ENCODE measurements around the gene C4orf50. TPM values are rescaled to one million over a fixed set of nuclear protein-coding genes. Genes with fewer than 3 reads are reported as not detected.

C4orf50 gene
- total RNA-seq, 3 donors from 2014 or later = 0.03 to 0.11 (median 0.08) TPM

DNA sequence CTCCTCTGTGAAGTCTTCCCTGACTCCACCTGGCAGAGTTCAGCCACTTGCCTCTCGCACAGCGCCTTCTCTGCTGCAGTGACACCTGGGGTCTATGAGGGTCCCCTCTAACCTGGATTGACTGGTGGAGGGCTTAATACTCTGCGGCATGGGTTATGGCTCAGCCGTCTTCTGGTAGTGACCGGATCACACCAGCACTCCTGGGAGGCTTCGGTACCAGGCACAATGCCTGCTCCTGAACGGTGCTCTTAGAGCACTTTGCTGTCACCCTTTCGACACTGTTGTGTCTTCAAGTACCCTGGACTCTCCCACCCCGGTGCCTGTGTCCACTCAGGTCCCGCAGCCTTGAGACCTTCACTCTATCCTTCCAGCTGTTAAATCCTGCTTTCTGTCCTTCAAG, 50.0 kb downstream of the C4orf50 start:
- ATAC-seq (no peak), DNase-seq (no peak)
- Mint-ChIP-seq H3K4me1 (ENCODE audit: low read depth) (no peaks in the 10 kb centered on the region), H3K9me3 (no peaks in the 10 kb centered on the region), H3K4me3 (no peak overlapping the region), H3K36me3 (ENCODE audit: insufficient read depth) (no peaks in the 10 kb centered on the region), H3K27me3 (ENCODE audit: low read depth) (peaks cover 12% of the 10 kb centered on the region)

GRCh38 chr4:5967783-5968182, 50.4 kb downstream of the C4orf50 start:
- H3K27me3 Mint-ChIP-seq (ENCODE audit: low read depth) = peaks cover 10% of the 10 kb centered on the region
- no peaks in the 10 kb centered on the region for H3K4me1 Mint-ChIP-seq (ENCODE audit: low read depth)
- H3K36me3 Mint-ChIP-seq (ENCODE audit: insufficient read depth) = no peaks in the 10 kb centered on the region
- H3K9me3 Mint-ChIP-seq = no peaks in the 10 kb centered on the region
- ATAC-seq (no peak), DNase-seq (no peak)
- H3K4me3 Mint-ChIP-seq = no peak overlapping the region

GRCh38 chr4:5965225-5965624, 53.0 kb downstream of the C4orf50 start:
- H3K36me3 Mint-ChIP-seq (ENCODE audit: insufficient read depth) = no peaks in the 10 kb centered on the region
- DNase-seq (no peak), ATAC-seq (no peak)
- no peak overlapping the region for H3K4me3 Mint-ChIP-seq
- H3K9me3 Mint-ChIP-seq = no peaks in the 10 kb centered on the region
- peaks cover under 1% of the 10 kb centered on the region for H3K27me3 Mint-ChIP-seq (ENCODE audit: low read depth)
- no peaks in the 10 kb centered on the region for H3K4me1 Mint-ChIP-seq (ENCODE audit: low read depth)

GRCh38 chr4:5964030-5964429, 54.2 kb downstream of the C4orf50 start:
- no peak for DNase-seq
- no peaks in the 10 kb centered on the region for H3K9me3 Mint-ChIP-seq
- no peaks in the 10 kb centered on the region for H3K4me1 Mint-ChIP-seq (ENCODE audit: low read depth)
- H3K27me3 Mint-ChIP-seq (ENCODE audit: low read depth) = peaks cover 2% of the 10 kb centered on the region
- ATAC-seq = no peak
- H3K36me3 Mint-ChIP-seq (ENCODE audit: insufficient read depth) = no peaks in the 10 kb centered on the region
- H3K4me3 Mint-ChIP-seq = no peak overlapping the region

- H3K36me3 Mint-ChIP-seq (ENCODE audit: insufficient read depth) = no peaks in the 10 kb centered on the region
- ATAC-seq (no peak), DNase-seq (no peak)
- H3K9me3 Mint-ChIP-seq = no peaks in the 10 kb centered on the region
- no peak overlapping the region for H3K4me3 Mint-ChIP-seq
- no peaks in the 10 kb centered on the region for H3K4me1 Mint-ChIP-seq (ENCODE audit: low read depth)
- H3K27me3 Mint-ChIP-seq (ENCODE audit: low read depth) = peaks cover 2% of the 10 kb centered on the region
Measured at GRCh38 chr4:5963611-5964010, 54.6 kb downstream of the C4orf50 start.

GRCh38 chr4:5962416-5962815, 55.8 kb downstream of the C4orf50 start:
- Mint-ChIP-seq H3K36me3 (ENCODE audit: insufficient read depth) (no peaks in the 10 kb centered on the region), H3K27me3 (ENCODE audit: low read depth) (peaks cover 2% of the 10 kb centered on the region), H3K9me3 (no peaks in the 10 kb centered on the region), H3K4me3 (no peak overlapping the region), H3K4me1 (ENCODE audit: low read depth) (no peaks in the 10 kb centered on the region)
- no peak for ATAC-seq
- DNase-seq = no peak

- H3K4me3 Mint-ChIP-seq = no peak overlapping the region
- no peaks in the 10 kb centered on the region for H3K9me3 Mint-ChIP-seq
- ATAC-seq (no peak), DNase-seq (no peak)
- H3K27me3 Mint-ChIP-seq (ENCODE audit: low read depth) = peaks cover 2% of the 10 kb centered on the region
- H3K36me3 Mint-ChIP-seq (ENCODE audit: insufficient read depth) = no peaks in the 10 kb centered on the region
- no peaks in the 10 kb centered on the region for H3K4me1 Mint-ChIP-seq (ENCODE audit: low read depth)
Measured at GRCh38 chr4:5960252-5960880, 57.9 kb downstream of the C4orf50 start.

DNA sequence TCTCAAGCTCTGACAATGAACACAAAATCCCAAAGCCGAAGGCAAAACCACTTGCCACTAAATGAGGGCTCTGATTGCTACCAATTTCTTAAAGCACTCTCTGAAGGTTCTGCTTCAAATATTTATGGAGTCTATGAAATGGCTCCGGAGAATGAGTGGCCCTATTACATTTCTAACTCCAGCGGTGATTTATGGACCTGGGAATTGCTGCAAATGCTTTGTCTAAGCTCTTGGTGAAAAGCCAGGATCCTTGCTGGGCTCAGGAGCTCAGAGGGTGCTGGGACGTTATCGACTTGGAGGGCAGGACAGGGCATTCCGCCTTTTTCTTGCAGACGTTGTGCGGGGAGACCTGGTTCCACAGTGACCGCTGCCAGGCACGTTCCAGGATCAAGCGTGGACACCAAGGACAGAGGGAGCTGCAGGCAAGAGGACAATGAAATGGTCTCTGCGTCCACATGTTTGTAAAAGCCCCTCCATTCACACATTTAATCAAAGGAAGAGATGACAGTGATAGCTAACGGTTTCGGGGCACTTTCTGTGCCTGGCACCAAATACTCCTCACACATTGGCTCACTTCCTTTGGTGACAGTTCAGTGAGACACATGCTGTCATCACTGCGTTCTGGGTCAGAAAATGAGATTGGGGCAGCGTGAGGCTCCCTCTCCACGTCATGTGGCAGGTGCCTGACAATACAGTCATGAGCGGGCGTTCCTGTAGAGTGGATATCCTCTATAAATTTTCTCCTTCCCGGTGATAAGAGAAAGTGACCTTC, 58.8 kb downstream of the C4orf50 start:
- no peak for DNase-seq
- H3K27me3 Mint-ChIP-seq (ENCODE audit: low read depth) = peaks cover 2% of the 10 kb centered on the region

GRCh38 chr4:5958199-5958735, 60.0 kb downstream of the C4orf50 start:
- Mint-ChIP-seq H3K9me3 (no peaks in the 10 kb centered on the region), H3K36me3 (ENCODE audit: insufficient read depth) (no peaks in the 10 kb centered on the region)
- no peak for ATAC-seq

More for the DNA sequence above, 58.8 kb downstream of the C4orf50 start:
- Mint-ChIP-seq H3K4me3 (no peak overlapping the region), H3K9me3 (no peaks in the 10 kb centered on the region), H3K36me3 (ENCODE audit: insufficient read depth) (no peaks in the 10 kb centered on the region), H3K4me1 (ENCODE audit: low read depth) (no peaks in the 10 kb centered on the region)
- ATAC-seq = no peak

GRCh38 chr4:5957076-5957475, 61.2 kb downstream of the C4orf50 start:
- ATAC-seq (no peak), DNase-seq (no peak)
- no peaks in the 10 kb centered on the region for H3K4me1 Mint-ChIP-seq (ENCODE audit: low read depth)
- peaks cover 2% of the 10 kb centered on the region for H3K27me3 Mint-ChIP-seq (ENCODE audit: low read depth)
- no peaks in the 10 kb centered on the region for H3K36me3 Mint-ChIP-seq (ENCODE audit: insufficient read depth)
- H3K4me3 Mint-ChIP-seq = no peak overlapping the region
- H3K9me3 Mint-ChIP-seq = no peaks in the 10 kb centered on the region

More at GRCh38 chr4:5958199-5958735, 60.0 kb downstream of the C4orf50 start:
- Mint-ChIP-seq H3K27me3 (ENCODE audit: low read depth) (peaks cover 2% of the 10 kb centered on the region), H3K4me1 (ENCODE audit: low read depth) (no peaks in the 10 kb centered on the region), H3K4me3 (no peak overlapping the region)
- no peak for DNase-seq

DNA sequence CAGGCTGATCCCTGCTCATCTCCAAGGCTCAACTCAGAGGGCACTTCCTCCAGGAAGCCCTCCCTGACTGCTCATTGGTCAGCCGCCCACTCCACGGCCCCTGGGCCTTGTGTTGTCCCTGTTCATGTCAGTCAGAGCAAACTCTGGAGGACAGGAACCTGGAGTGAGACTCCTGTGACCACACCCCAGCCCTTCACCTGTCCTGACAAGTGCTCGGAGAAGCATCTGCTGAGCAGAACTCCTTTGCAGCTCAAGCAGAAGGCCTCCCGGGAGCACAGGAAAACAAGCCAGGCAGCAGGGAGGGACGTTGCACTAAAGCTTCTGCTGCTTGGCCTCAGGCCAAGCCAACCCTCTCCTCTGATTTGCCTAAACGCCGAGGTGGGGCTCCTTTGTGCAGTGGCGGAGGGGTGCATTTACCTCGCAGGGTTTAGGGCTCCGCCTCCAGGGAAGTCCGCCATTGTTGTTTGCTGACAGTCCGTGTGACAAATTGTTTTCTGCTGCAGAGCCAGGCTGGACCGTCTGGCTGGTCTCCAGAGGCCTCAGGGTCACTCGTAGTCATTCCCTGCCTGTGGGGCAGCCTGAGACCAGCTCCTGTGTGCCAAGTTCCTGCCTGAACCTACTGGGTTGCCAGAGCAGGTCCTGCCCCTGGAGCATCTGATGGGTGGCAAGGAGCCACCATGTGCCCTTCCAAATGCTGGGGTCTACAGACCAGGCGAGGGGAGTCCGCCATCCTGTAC, 61.8 kb downstream of the C4orf50 start:
- peaks cover 2% of the 10 kb centered on the region for H3K27me3 Mint-ChIP-seq (ENCODE audit: low read depth)

DNA sequence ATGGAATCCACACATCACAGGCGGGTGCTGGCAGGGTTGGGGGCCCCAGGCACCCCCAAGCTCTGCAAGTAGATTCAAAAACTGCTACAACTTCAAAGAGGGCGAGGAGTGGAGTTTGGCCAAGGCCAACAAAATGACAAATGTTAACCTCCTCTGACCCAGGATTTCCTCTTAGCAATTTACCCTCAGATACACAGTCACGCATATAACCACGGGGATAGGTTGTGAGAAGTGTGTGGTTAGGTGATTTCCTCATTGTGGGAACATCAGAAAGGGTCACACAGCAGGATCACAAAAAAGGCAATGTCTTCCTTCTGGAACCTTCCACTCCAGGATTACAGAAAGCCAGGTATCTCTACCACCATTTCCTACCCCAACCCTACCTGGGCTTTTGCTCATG, 62.4 kb downstream of the C4orf50 start:
- no peak overlapping the region for H3K4me3 Mint-ChIP-seq
- no peaks in the 10 kb centered on the region for H3K4me1 Mint-ChIP-seq (ENCODE audit: low read depth)
- ATAC-seq (no peak), DNase-seq (no peak)
- no peaks in the 10 kb centered on the region for H3K36me3 Mint-ChIP-seq (ENCODE audit: insufficient read depth)
- H3K9me3 Mint-ChIP-seq = no peaks in the 10 kb centered on the region
- H3K27me3 Mint-ChIP-seq (ENCODE audit: low read depth) = peaks cover 2% of the 10 kb centered on the region

More for the DNA sequence above, 61.8 kb downstream of the C4orf50 start:
- H3K9me3 Mint-ChIP-seq = no peaks in the 10 kb centered on the region
- no peaks in the 10 kb centered on the region for H3K36me3 Mint-ChIP-seq (ENCODE audit: insufficient read depth)
- no peak for ATAC-seq
- no peak for DNase-seq
- H3K4me3 Mint-ChIP-seq = no peak overlapping the region
- H3K4me1 Mint-ChIP-seq (ENCODE audit: low read depth) = no peaks in the 10 kb centered on the region

- Mint-ChIP-seq H3K4me1 (ENCODE audit: low read depth) (no peaks in the 10 kb centered on the region), H3K36me3 (ENCODE audit: insufficient read depth) (no peaks in the 10 kb centered on the region), H3K9me3 (no peaks in the 10 kb centered on the region), H3K27me3 (ENCODE audit: low read depth) (peaks cover 3% of the 10 kb centered on the region), H3K4me3 (no peak overlapping the region)
- DNase-seq (no peak), ATAC-seq (no peak)
Measured at GRCh38 chr4:5955201-5955821, 62.9 kb downstream of the C4orf50 start.

Data from activated T-cell treated with anti-CD3 and anti-CD28 coated beads, Interleukin-2, amount 50 U/mL, for 4 hours (primary cell).